Hematopoietic multipotent progenitor cell treated with erythropoietin and hydrocortisone succinate and interleukin-3 and kit ligand, for 6 days (in vitro differentiated cells): ENCODE data around the gene LBHD1.
"Not testable (repeated sequence)": the region's sequence is repeated elsewhere in the genome, so short reads cannot be mapped to it uniquely, and the experiment has no call there.

ENCODE experiments used
- DNase-seq: peaks from one replicate; pipeline ENCODE4 v3.0.0-alpha.2; 2015

Gene LBHD1

GRCh38 chr11:62693624-62694023 is 21.6 kb upstream of the LBHD1 start:
- peak; percentile 0 for DNase-seq

- no peak for DNase-seq
These were observed 17.5 kb upstream of the LBHD1 start, which contains the start of gene LRRN4CL for GRCh38 chr11:62689421-62690183. Gene LRRN4CL (minus strand): TSS chr11:62689530. CDS start chr11:62688508, 1,022 bp downstream.

GRCh38 chr11:62688491-62688890 is 16.4 kb upstream of the LBHD1 start:
- DNase-seq = no peak

GRCh38 chr11:62687508-62688396 is 15.7 kb upstream of the LBHD1 start:
- DNase-seq = no peak

DNA sequence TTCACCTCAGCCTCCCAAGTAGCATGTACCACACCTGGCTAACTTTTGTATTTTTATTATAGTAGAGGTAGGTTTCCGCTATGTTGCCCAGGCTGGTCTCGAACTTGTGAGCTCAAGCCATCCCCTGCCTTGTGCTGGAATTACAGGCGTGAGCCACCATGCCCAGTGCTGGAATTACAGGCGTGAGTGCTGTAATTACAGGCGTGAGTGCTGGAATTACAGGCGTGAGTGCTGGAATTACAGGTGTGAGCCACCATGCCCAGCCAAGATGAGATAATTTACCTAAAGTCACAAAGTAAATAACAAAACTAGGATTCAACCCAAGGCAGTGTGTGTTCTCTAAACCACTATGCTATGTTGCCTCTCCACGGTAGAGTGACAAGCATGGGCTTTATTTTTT is 10.5 kb upstream of the LBHD1 start:
- no peak for DNase-seq

GRCh38 chr11:62680825-62681240 is 8.8 kb upstream of the LBHD1 start:
- DNase-seq = peak; percentile 91

GRCh38 chr11:62678770-62679696 is 7.0 kb upstream of the LBHD1 start, which contains the start of gene UBXN1:
Gene UBXN1 (minus strand): TSS chr11:62679073. CDS start chr11:62678923, 150 bp downstream.
- peak; percentile 95 for DNase-seq

- DNase-seq = no peak
These were observed 6.3 kb upstream of the LBHD1 start for GRCh38 chr11:62678433-62678769.

DNA sequence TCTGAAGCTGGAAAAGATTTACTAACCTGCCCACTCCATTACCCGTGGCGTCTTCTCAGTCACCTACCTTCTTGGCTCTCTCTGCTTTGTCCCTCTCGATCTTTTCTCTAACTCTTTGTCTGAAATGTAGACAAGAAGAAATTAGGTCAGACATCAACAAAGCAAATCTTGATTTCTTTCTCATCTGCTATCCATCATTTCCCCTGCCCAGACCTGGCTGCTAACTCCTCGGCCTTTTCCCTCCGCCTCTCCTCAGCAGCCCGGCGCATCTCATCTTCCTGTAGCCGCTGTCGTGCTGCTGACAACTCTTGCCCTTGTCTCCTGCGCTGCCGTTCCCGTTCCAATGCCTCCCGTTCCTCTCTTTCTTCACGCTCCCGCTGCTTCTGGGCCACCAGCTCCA is 5.6 kb upstream of the LBHD1 start:
- no peak for DNase-seq

DNA sequence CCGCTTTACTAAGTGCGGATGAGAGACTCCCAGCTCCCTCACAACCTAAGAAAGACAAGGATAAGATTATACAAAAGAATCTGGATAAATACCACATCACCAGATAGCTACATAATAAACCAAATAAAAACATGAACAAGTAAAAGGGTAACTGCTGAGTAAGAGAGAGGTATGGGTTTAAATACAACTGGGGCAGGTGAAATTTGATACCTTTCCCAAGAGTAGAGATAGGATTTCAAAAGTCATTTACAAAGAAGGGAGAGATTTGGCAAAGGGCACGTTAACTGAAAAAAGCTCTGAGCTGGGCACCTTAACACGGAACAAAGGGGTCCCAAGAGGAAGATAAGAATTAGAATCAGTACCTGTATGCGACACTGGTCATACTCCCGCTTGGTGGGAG is 5.1 kb upstream of the LBHD1 start:
- no peak for DNase-seq

- DNase-seq = no peak
These were observed 4.6 kb upstream of the LBHD1 start for GRCh38 chr11:62676698-62677097.

- DNase-seq = not testable (repeated sequence)
These were observed 3.3 kb upstream of the LBHD1 start for GRCh38 chr11:62675415-62675814.

- DNase-seq = no peak
These were observed 1.1 kb upstream of the LBHD1 start for GRCh38 chr11:62673196-62673525.

DNA sequence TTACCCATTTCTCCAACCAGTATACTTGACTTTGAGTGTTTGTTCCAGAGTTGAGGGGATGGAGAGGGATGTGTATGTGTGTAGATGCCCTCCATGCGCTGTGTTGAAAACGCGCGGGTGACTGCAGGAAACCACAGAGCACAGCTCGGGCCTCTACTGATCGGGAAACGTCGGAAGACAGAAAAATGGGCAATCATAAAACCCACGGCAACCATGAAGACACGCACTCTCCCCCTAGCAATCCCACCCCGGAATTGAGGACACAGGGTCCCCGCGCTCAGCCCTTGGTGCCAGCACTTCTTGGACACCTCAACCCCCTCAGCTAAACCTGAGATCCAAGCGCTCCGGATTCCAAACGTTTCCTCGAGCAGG is 845 bp downstream of the LBHD1 start:
- no peak for DNase-seq

GRCh38 chr11:62669420-62670161 is 2.5 kb downstream of the LBHD1 start:
- DNase-seq = peak; percentile 49

DNA sequence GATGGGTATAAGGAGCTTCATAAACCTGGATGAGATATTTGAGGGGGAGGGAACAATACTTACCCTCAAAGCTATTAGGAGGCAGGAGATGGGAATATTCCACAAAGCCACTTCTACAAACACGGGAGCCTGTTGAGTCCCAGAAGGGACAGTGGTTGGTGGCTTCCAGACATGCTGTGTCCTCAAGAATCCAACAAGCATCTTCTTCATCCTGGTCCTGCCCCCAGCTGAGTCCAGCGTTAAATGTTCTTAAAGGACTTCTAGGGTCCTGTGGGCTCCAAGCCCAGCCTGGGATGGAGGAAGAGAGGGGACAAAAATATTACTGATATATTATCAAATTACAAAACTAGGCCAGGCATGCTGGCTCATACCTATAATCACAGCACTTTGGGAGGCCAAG is 4.6 kb downstream of the LBHD1 start:
- DNase-seq = no peak

- DNase-seq = peak; percentile 34
These were observed 5.7 kb downstream of the LBHD1 start for GRCh38 chr11:62666259-62666926.

- DNase-seq = peak; percentile 66
These were observed 6.3 kb downstream of the LBHD1 start for GRCh38 chr11:62665599-62666258.

- peak; percentile 96 for DNase-seq
These were observed 6.9 kb downstream of the LBHD1 start, which contains the start of the genes C11orf98 and CSKMT for GRCh38 chr11:62665075-62665598. Gene C11orf98 (minus strand): TSS chr11:62665210. CDS start chr11:62665169, 41 bp downstream. Gene CSKMT (plus strand): TSS chr11:62665312. CDS start chr11:62665880, 568 bp downstream.

DNA sequence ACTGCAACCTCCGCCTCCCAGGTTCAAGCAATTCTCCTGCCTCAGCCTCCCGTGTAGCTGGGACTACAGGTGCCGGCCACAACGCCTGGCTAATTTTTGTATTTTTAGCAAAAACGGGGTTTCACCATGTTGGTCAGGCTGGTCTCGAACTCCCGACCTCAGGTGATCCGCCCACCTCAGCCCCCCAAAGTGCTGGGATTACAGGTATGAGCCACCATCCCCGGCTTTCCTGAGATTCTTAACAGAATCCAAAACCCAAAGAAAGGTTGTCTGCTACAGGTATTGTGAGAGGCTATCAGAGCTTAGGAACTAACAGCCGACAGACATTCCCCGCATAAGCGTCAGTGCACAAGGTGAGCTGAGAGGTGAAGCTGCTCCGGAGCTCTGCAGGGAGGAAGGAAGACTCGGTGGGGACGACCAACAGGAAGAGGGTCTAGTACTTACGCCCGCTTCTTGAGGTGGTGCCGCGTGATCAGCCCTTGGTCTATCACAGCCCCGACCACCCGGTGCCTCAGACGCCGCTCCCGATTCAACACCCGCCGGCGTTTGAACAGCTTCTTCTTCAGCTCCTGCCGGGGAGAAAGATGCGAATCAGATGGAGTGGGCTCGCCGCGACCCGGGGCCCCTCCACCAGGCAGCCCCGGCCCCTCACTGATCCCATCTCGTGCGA is 7.5 kb downstream of the LBHD1 start:
- DNase-seq = peak; percentile 74
